ENCODE data around the gene VCX. TPM values are rescaled to one million over a fixed set of nuclear protein-coding genes. Genes with fewer than 3 reads are reported as not detected.
"Not testable (repeated sequence)": the region's sequence is repeated elsewhere in the genome, so short reads cannot be mapped to it uniquely, and the experiment has no call there.

Gene VCX
- not detected for total RNA-seq

DNA sequence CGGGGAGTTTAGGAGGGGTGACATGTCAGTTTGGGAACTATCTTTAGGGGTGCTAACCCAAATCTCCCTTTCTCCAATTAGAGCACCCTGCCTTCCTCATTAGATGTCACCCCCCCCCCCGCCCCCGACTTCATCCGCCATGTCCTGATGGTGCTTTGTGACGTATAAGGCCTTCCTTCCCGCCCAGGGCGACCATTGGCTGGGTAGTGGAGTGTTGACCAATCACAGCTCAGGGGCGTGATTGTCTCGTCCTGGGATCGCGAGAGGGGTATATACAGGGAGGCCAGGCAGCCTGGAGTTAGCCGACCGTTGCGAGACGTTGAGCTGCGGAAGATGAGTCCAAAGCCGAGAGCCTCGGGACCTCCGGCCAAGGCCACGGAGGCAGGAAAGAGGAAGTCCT lies at the start of gene VCX:
TSS of gene VCX (plus strand) at position 301 of the 400 bp plus-strand sequence. CDS start at position 334, 33 bp downstream.
- H3K27me3 Mint-ChIP-seq; DNase-seq; H3K27ac Mint-ChIP-seq; POLR2A ChIA-PET; H3K4me3 Mint-ChIP-seq; H3K4me1 Mint-ChIP-seq; H3K9me3 Mint-ChIP-seq; ATAC-seq (ENCODE audit: low read depth); H3K36me3 Mint-ChIP-seq: not testable (repeated sequence)

DNA sequence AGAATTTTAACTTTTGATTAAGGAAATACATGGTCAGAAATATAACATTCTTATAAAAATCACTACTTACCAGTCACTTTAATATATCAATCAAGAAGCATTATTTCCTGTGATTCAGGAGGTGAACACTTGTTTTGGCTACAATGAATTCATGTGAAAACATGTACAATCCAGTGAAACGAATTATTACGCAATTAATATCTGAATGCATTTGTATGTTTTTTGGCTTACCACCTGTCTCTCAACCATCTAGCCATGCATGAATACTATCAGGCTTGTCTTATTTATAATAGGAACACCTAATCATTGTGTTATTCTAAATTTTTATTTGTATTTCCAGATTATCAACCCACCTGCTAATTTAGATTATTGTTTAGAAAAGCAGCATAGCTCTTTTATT lies 44.6 kb upstream of the VCX start:
- H3K4me1 Mint-ChIP-seq = no peaks in the 10 kb centered on the region
- H3K36me3 Mint-ChIP-seq = no peaks in the 10 kb centered on the region
- no peaks in the 10 kb centered on the region for H3K9me3 Mint-ChIP-seq
- POLR2A ChIA-PET = no interaction called here
- no peak overlapping the region for H3K4me3 Mint-ChIP-seq
- no peak overlapping the region for H3K27ac Mint-ChIP-seq
- no peaks in the 10 kb centered on the region for H3K27me3 Mint-ChIP-seq
- no peak for ATAC-seq (ENCODE audit: low read depth)
- DNase-seq = no peak

DNA sequence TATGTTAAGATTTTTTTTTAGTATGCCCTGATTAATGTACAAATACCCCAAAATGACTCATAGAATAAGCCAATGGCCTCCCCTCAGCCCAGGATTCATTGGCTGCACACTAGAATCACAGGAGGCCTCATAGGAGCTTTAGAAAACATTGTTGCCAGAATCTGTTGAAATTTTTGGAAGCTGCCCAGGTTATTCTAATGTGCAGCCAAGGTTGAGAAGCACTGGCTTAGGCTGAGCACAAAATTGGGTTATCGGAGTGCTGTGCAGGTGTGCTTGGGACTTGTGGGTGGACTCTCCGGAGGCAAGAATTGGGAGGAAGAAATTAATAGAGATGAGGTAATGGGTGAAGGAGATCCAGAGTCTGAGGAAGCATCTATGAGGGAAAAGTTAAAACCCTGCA lies 41.3 kb upstream of the VCX start:
- DNase-seq (no peak), ATAC-seq (ENCODE audit: low read depth) (no peak)
- Mint-ChIP-seq H3K4me1 (no peaks in the 10 kb centered on the region), H3K27ac (no peak overlapping the region), H3K27me3 (no peaks in the 10 kb centered on the region), H3K4me3 (no peak overlapping the region), H3K9me3 (no peaks in the 10 kb centered on the region), H3K36me3 (no peaks in the 10 kb centered on the region)
- POLR2A ChIA-PET = no interaction called here

DNA sequence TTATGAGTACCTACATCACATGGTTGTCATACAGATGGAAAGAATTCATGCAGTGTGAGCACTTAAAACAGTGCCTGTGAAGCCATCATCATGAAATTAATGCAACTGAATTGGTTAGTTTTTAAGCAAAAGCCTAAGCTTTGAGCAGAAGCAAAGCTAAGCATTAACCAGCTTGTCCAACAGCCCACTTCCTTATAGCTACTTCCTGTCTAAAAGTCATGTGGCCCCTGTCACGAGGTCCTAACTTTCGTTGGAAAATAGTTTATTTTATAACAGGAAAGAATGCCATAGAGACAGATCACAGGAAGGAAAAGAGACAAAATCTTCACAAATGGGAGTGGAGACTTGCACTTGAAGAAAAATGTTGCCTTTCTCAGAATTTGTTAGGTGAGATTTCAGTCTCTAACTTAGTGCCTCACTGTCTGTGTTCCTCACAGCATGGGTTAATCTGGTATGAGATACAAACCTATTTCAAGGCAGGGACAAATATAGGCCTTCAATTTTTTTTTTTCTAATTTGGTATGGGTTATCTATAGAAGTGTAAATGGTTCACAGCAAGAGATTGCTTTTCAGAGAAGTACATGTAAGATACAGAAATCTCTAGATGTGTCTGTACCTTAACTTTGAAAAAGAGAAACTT lies 27.7 kb upstream of the VCX start:
- POLR2A ChIA-PET = no interaction called here
- H3K27ac Mint-ChIP-seq = no peak overlapping the region
- no peak for ATAC-seq (ENCODE audit: low read depth)
- H3K9me3 Mint-ChIP-seq = peaks cover under 1% of the 10 kb centered on the region
- no peaks in the 10 kb centered on the region for H3K4me1 Mint-ChIP-seq
- no peak for DNase-seq
- H3K36me3 Mint-ChIP-seq = no peaks in the 10 kb centered on the region
- no peaks in the 10 kb centered on the region for H3K27me3 Mint-ChIP-seq
- no peak overlapping the region for H3K4me3 Mint-ChIP-seq

DNA sequence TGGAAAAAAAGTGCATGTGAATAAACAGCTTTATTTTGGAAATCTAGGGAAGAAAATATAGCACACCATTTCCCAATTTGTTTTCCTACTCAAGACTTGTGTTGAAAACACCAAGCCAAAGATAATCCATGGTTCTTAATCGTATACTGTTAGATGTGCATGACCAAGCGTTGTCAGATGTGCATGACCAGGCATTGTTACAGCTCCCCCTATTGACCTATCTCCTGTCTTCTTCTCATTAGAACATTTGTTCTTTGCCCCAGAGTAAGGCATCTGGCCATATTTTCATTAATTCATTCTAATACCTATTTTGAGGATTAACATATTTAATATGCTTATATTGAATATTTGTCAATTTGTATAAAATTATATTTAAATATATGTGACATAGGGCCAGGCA lies 14.4 kb upstream of the VCX start:
- Mint-ChIP-seq H3K4me1 (no peaks in the 10 kb centered on the region), H3K36me3 (no peaks in the 10 kb centered on the region), H3K4me3 (no peak overlapping the region), H3K9me3 (no peaks in the 10 kb centered on the region), H3K27ac (no peak overlapping the region), H3K27me3 (peaks cover 2% of the 10 kb centered on the region)
- no peak for ATAC-seq (ENCODE audit: low read depth)
- DNase-seq = no peak
- POLR2A ChIA-PET = no interaction called here

DNA sequence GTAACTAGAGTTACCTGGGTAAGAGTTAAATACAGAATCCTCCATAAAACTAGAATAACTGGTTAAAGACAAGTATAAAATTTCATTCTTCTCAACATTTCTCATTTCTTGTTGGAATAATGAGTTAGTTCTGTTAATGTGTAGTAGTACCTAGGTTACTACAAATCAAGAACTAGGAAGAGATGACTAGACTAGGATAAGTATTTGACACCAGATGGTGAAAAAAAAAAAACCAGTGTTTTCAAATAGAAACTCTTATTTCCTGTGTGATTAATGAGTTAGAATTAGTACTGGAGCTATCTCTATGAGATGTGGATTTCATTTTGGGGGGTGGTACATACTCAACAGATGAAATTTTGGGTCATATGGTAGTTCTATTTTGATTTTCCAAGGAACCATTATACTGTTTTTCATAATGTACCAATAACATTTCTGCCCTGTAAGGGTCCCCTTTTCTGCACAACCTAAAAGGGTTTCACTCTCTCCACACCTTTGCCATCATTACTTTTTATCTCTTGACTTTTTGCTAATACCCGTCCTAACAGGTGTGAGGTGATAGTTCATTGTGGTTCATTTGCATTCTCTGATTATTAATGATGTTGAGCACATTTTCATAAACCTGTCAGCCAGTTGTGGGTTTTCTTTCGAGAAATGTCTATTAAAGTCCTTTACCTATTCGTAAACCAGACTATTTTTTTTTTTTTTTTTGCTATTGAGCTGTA lies 1.7 kb upstream of the VCX start:
- no peak overlapping the region for H3K27ac Mint-ChIP-seq
- no peaks in the 10 kb centered on the region for H3K9me3 Mint-ChIP-seq
- POLR2A ChIA-PET = no interaction called here
- H3K27me3 Mint-ChIP-seq = no peaks in the 10 kb centered on the region
- no peaks in the 10 kb centered on the region for H3K4me1 Mint-ChIP-seq
- DNase-seq (no peak), ATAC-seq (ENCODE audit: low read depth) (no peak)
- H3K36me3 Mint-ChIP-seq = no peaks in the 10 kb centered on the region
- no peak overlapping the region for H3K4me3 Mint-ChIP-seq

DNA sequence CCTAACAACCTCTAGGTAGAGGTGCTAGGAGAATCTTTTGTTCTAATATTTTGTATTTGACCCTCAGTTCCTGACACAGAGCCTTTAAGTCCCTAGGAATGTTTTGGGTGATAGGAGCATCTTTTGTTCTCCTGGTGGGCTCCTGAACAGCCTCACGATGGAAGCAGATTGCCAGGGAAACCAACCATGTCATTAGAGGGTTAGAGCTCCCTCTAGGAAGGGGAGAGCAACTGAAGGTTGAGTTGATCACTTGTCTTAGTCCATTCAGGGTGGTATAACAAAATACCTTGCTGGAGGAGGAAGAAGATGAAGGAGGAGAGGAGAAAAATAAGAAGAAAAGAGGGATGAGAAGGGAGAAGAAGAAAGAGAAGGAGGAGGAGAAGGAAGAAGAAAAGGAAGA lies 9.2 kb downstream of the VCX start:
- no peak overlapping the region for H3K27ac Mint-ChIP-seq
- H3K9me3 Mint-ChIP-seq = no peaks in the 10 kb centered on the region
- POLR2A ChIA-PET = no interaction called here
- no peak for DNase-seq
- peaks cover 4% of the 10 kb centered on the region for H3K27me3 Mint-ChIP-seq
- H3K4me1 Mint-ChIP-seq = no peaks in the 10 kb centered on the region
- no peak overlapping the region for H3K4me3 Mint-ChIP-seq
- ATAC-seq (ENCODE audit: low read depth) = no peak
- H3K36me3 Mint-ChIP-seq = no peaks in the 10 kb centered on the region

DNA sequence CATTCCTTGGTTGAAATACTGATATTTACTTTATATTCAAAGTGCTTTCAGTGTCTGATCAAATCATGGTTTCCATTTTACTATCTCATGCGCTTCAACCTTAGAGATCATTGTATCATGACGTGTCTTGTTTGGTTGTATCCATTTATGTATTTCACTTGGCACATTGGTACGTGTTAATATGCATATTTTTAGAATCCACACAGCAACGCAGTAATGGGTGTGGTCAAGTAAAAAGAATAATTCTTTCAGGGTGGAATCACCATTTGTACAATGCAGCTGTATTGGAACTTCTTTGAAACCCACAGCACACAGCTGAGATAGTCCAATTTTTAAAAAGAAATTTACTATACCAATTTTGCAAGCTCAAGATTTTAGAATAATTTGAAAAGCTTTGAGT lies 29.1 kb downstream of the VCX start:
- no peaks in the 10 kb centered on the region for H3K9me3 Mint-ChIP-seq
- no peaks in the 10 kb centered on the region for H3K27me3 Mint-ChIP-seq
- POLR2A ChIA-PET = no interaction called here
- no peak overlapping the region for H3K27ac Mint-ChIP-seq
- no peaks in the 10 kb centered on the region for H3K4me1 Mint-ChIP-seq
- no peak for DNase-seq
- H3K36me3 Mint-ChIP-seq = no peaks in the 10 kb centered on the region
- ATAC-seq (ENCODE audit: low read depth) = no peak
- no peak overlapping the region for H3K4me3 Mint-ChIP-seq

DNA sequence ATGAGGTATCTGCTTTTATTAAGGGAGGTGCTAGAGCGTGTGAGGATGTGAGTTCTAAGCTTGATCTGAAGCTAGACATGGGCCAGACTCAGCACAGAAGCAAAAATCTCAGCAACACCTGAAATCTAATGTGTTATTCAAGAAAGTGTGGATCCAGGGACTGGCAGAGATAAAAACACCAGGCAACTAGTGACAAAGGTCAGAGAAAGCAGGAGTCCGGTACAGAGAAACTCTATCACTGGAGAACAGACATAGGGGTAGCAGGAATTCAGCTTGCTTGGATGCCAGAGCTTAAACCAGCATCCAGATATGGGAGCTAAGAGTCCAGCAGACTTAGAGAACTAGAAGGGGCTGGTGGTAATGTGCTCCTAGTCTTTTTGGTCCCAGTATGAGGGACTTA lies 34.0 kb downstream of the VCX start:
- DNase-seq (no peak), ATAC-seq (ENCODE audit: low read depth) (no peak)
- H3K4me1 Mint-ChIP-seq = no peaks in the 10 kb centered on the region
- peaks cover 2% of the 10 kb centered on the region for H3K27me3 Mint-ChIP-seq
- H3K27ac Mint-ChIP-seq = no peak overlapping the region
- H3K4me3 Mint-ChIP-seq = no peak overlapping the region
- H3K36me3 Mint-ChIP-seq = no peaks in the 10 kb centered on the region
- no peaks in the 10 kb centered on the region for H3K9me3 Mint-ChIP-seq
- POLR2A ChIA-PET = no interaction called here

DNA sequence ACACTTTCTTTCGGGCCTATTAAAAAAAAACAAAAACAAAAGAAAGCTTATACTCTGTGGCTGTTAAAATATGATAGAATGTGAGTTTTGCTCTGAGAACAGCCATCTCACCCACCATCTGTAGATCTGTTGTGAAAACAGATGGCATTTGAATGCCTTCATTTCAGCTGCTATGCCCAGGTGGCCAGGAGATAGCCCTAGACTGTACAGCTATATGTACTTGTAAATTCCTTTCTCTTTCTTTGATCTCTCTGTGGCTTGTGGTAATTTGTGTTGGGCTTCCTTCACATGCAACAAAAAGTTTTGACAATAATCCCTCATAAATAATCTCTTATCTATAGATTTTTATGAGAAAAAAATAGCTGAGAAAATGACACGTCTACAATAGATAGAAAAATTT lies 46.2 kb downstream of the VCX start:
- Mint-ChIP-seq H3K4me1 (peaks cover 1% of the 10 kb centered on the region), H3K27ac (no peak overlapping the region), H3K4me3 (no peak overlapping the region), H3K9me3 (no peaks in the 10 kb centered on the region), H3K27me3 (no peaks in the 10 kb centered on the region), H3K36me3 (peaks cover 3% of the 10 kb centered on the region)
- DNase-seq = no peak
- peak; percentile 68 for ATAC-seq (ENCODE audit: low read depth)
- POLR2A ChIA-PET = no interaction called here

DNA sequence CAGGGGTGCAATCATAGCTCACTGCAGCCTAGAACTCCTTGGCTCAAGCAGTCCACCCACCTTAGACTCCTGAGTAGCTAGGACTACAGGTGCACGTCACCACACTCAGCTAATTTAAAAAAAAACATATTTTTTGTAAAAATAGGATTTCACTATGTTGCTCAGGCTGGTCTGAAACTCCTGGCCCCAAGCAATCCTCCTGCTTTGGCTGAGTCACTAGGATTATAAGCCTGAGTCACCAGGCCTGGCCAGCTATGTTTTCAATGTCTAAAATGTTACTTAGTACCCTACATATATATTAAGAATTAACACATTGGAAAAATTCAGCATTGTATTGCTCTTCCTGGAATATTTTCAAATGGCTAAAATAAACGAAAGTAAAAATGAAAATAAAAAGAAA lies 46.7 kb downstream of the VCX start:
- ATAC-seq (ENCODE audit: low read depth) (no peak), DNase-seq (no peak)
- POLR2A ChIA-PET = no interaction called here
- H3K9me3 Mint-ChIP-seq = no peaks in the 10 kb centered on the region
- H3K4me3 Mint-ChIP-seq = no peak overlapping the region
- peaks cover 1% of the 10 kb centered on the region for H3K4me1 Mint-ChIP-seq
- H3K36me3 Mint-ChIP-seq = peaks cover 3% of the 10 kb centered on the region
- no peaks in the 10 kb centered on the region for H3K27me3 Mint-ChIP-seq
- H3K27ac Mint-ChIP-seq = no peak overlapping the region

DNA sequence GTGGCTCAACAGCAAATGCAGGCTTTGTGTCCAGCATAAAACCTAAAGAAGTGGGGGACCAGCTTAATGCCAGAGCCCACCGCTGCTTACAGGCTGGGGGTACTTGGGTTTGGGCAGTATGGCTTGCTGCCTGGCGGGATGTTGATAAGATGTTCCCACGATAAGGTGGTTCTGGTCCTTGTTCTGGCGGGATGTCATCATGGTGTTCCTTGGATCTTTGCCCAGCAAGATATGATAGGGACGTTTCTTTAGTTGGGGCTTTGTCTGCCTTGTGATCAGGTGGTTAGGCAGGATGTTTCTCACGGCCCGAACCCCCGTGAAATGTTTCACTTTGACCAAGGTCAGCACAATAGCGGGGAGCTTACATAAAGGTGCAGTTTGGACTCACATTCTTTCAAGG lies 49.0 kb downstream of the VCX start:
- DNase-seq (no peak), ATAC-seq (ENCODE audit: low read depth) (no peak)
- Mint-ChIP-seq H3K27ac (no peak overlapping the region), H3K36me3 (peaks cover 3% of the 10 kb centered on the region), H3K9me3 (no peaks in the 10 kb centered on the region), H3K27me3 (no peaks in the 10 kb centered on the region), H3K4me3 (no peak overlapping the region), H3K4me1 (peaks cover 1% of the 10 kb centered on the region)
- POLR2A ChIA-PET = no interaction called here

Measured in activated naive CD8-positive, alpha-beta T cell treated with anti-CD3 and anti-CD28 coated beads, Interleukin-2, amount 10 ng/mL, durations not matched to agents 7 days and 5 days (primary cell).